Trophoblast cell (in vitro differentiated cells and primary cell): ENCODE data around the gene SLC50A1.
A peak's percentile ranks its signal among the peaks of the same experiment; 100 is the strongest.
"Not testable (repeated sequence)": the region's sequence is repeated elsewhere in the genome, so short reads cannot be mapped to it uniquely, and the experiment has no call there.

Experiments used
- DNase-seq, 2 donors: peaks; one replicate each; pipeline ENCODE4 v3.0.0-alpha.2; 2016
- H2AFZ ChIP-seq: 2 replicates; pipeline ENCODE4 v1.6.1; 2013; ENCODE audit warnings: low read length, moderate library complexity, mild to moderate bottlenecking; ENCODE audit not compliant: insufficient read depth, poor library complexity
- H2AK5ac ChIP-seq: 2 replicates; pipeline ENCODE4 v1.6.1; 2013; ENCODE audit warnings: mild to moderate bottlenecking, low read length
- H2BK120ac ChIP-seq: 2 replicates; pipeline ENCODE4 v1.6.1; 2013; ENCODE audit warnings: low read length, mild to moderate bottlenecking, moderate library complexity; ENCODE audit not compliant: insufficient read depth, poor library complexity
- H2BK12ac ChIP-seq: 2 replicates; pipeline ENCODE4 v1.6.1; 2013; ENCODE audit warnings: mild to moderate bottlenecking, low read length, moderate library complexity
- H2BK5ac ChIP-seq: 2 replicates; pipeline ENCODE4 v1.6.1; 2013; ENCODE audit warnings: low read length, low read depth, moderate library complexity, mild to moderate bottlenecking; ENCODE audit not compliant: poor library complexity
- H3K14ac ChIP-seq: 2 replicates; pipeline ENCODE4 v1.6.1; 2013; ENCODE audit warnings: mild to moderate bottlenecking, low read length
- H3K18ac ChIP-seq: 2 replicates; pipeline ENCODE4 v1.6.1; 2013; ENCODE audit warnings: mild to moderate bottlenecking, low read length
- H3K23ac ChIP-seq: 2 replicates; pipeline ENCODE4 v1.6.1; 2013; ENCODE audit warnings: low read length
- H3K27ac ChIP-seq: 2 replicates; pipeline ENCODE4 v1.5.1; 2013; ENCODE audit warnings: low read depth, mild to moderate bottlenecking, inconsistent platforms, low read length, moderate library complexity
- H3K27me3 ChIP-seq: 2 replicates; pipeline ENCODE4 v1.6.1; 2013; ENCODE audit warnings: inconsistent platforms, mild to moderate bottlenecking, low read length, moderate library complexity; ENCODE audit not compliant: insufficient read depth
- H3K36me3 ChIP-seq, 2 experiments: 1 replicate in 1 of 2; 2 replicates in 1 of 2; pipeline ENCODE4 v1.6.1; 2013; ENCODE audit warnings: low read length in 2 of 2, mild to moderate bottlenecking in 2 of 2, moderate library complexity in 1 of 2; ENCODE audit not compliant: insufficient read depth in 2 of 2, control insufficient read depth in 1 of 2
- H3K4ac ChIP-seq: 2 replicates; pipeline ENCODE4 v1.6.1; 2013; ENCODE audit warnings: low read depth, mild to moderate bottlenecking, low read length, moderate library complexity
- H3K4me1 ChIP-seq, 2 experiments: 1 replicate in 1 of 2; 2 replicates in 1 of 2; pipeline ENCODE4 v1.6.1; 2013; ENCODE audit warnings: low read length in 2 of 2, mild to moderate bottlenecking in 2 of 2, moderate library complexity in 1 of 2; ENCODE audit not compliant: insufficient read depth in 2 of 2, control insufficient read depth in 1 of 2
- H3K4me2 ChIP-seq: 2 replicates; pipeline ENCODE4 v1.6.1; 2013; ENCODE audit warnings: inconsistent platforms, mild to moderate bottlenecking, low read length, moderate library complexity
- H3K4me3 ChIP-seq: 2 replicates; pipeline ENCODE4 v1.5.1; 2013; ENCODE audit warnings: mild to moderate bottlenecking, low read depth, low read length, inconsistent platforms
- H3K79me1 ChIP-seq: one replicate; pipeline ENCODE4 v1.6.1; 2013; ENCODE audit warnings: low read length
- H3K79me2 ChIP-seq: 2 replicates; pipeline ENCODE4 v1.6.1; 2013; ENCODE audit warnings: low read length, mild to moderate bottlenecking; ENCODE audit not compliant: control insufficient read depth, insufficient read depth, poor library complexity
- H3K9ac ChIP-seq: 2 replicates; pipeline ENCODE4 v1.6.1; 2013; ENCODE audit warnings: mild to moderate bottlenecking, low read length
- H3K9me3 ChIP-seq: 2 replicates; pipeline ENCODE4 v1.6.1; 2013; ENCODE audit warnings: low read depth, mild to moderate bottlenecking, control low read depth, inconsistent platforms, low read length; ENCODE audit not compliant: insufficient read depth
- H4K12ac ChIP-seq: 2 replicates; pipeline ENCODE4 v1.6.1; 2013; ENCODE audit warnings: low read depth, mild to moderate bottlenecking, low read length, moderate library complexity
- H4K8ac ChIP-seq: 2 replicates; pipeline ENCODE4 v1.6.1; 2013; ENCODE audit warnings: low read depth, mild to moderate bottlenecking, low read length, moderate library complexity
- H4K91ac ChIP-seq: one replicate; pipeline ENCODE4 v1.6.1; 2013; ENCODE audit warnings: low read depth, mild to moderate bottlenecking, low read length, moderate library complexity
- WGBS: extraction: QIAGEN DNeasy Blood & Tissue Kit; methylation state at CpG from one replicate; pipeline ENCODE4 v1.1.7; 2013; ENCODE audit warnings: missing lambda C conversion rate; ENCODE audit not compliant: insufficient read length, insufficient coverage; ENCODE audit errors: extremely low coverage; 5-methylcytosine and 5-hydroxymethylcytosine counted together

The SLC50A1 gene

DNA sequence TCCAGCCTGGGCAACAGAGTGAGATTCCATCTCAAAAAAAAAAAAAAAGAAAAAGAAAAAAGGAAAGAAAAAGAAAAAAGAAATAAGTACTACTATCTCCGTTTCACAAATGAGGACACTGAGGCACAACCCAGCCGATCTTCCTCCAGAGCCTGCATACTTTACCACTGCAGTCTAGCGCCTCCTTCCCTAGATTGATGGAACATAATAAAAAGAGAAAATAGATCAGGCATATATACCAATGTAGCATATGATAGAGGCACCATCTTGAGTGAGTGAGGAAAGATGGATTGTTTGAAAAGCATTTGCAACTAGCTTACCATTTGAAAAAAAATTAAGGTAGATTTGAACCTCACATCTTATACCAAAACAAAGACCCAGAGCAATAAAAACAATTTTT lies 9.8 kb downstream of the SLC50A1 start:
- no CpG with 5 or more reads among the region's 3 CpGs for WGBS
- H2BK12ac ChIP-seq, result no peak overlapping the region

DNA sequence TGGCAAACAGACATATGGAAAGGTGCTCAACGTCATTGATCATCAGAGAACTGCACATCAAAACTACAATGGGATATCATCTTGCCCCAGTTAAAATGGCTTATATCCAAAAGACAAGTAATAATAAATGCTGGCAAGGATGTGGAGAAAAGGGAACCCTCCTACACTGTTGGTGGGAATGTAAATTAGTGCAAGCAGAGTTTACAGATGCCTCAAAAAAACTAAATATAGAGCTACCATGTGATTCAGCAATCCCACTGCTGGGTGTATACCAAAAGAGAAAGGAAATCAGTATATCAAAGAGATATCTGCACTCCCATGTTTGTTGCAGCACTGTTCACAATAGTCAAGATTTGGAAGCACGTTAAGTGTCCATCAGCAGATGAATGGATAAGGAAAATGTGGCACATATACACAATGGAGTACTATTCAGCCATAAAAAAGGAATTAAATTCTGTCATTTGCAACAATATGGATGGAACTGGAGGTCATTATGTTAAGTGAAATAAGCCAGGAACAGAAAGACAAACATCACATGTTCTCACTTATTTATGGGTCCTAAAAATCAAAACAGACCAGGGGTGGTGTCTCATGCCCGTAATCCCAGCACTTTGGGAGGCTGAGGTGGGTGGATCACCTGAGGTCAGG lies 20.5 kb downstream of the SLC50A1 start:
- not testable (repeated sequence) for H3K9me3 ChIP-seq, H3K4ac ChIP-seq, DNase-seq, H2AK5ac ChIP-seq, H3K79me2 ChIP-seq, H4K8ac ChIP-seq, H2BK5ac ChIP-seq, H2AFZ ChIP-seq, H3K4me3 ChIP-seq, H4K12ac ChIP-seq, H3K27me3 ChIP-seq, H3K36me3 ChIP-seq, H3K18ac ChIP-seq, H3K23ac ChIP-seq, H2BK120ac ChIP-seq, H3K27ac ChIP-seq, H3K14ac ChIP-seq, H3K9ac ChIP-seq, H3K79me1 ChIP-seq, H3K4me1 ChIP-seq, H4K91ac ChIP-seq, H2BK12ac ChIP-seq, H3K4me2 ChIP-seq
- no CpG with 5 or more reads among the region's 3 CpGs for WGBS

More for the DNA sequence above, 9.8 kb downstream of the SLC50A1 start:
- Histone ChIP-seq H3K4me1 (peaks cover 1% of the 10 kb centered on the region in 2 experiments), H2AFZ (no peak overlapping the region), H4K12ac (no peak overlapping the region), H3K18ac (no peak overlapping the region), H3K36me3 (no peaks in the 10 kb centered on the region), H3K27ac (no peak overlapping the region), H2BK5ac (no peak overlapping the region), H3K4me2 (no peak overlapping the region), H2AK5ac (no peak overlapping the region), H3K79me1 (no peaks in the 10 kb centered on the region), H3K23ac (no peak overlapping the region), H4K8ac (no peak overlapping the region), H3K4ac (no peak overlapping the region), H3K14ac (no peak overlapping the region), H4K91ac (no peak overlapping the region), H3K79me2 (no peaks in the 10 kb centered on the region), H3K9me3 (no peaks in the 10 kb centered on the region), H3K9ac (no peak overlapping the region), H3K27me3 (no peaks in the 10 kb centered on the region), H2BK120ac (no peak overlapping the region), H3K4me3 (no peak overlapping the region)
- DNase-seq, result no peak

DNA sequence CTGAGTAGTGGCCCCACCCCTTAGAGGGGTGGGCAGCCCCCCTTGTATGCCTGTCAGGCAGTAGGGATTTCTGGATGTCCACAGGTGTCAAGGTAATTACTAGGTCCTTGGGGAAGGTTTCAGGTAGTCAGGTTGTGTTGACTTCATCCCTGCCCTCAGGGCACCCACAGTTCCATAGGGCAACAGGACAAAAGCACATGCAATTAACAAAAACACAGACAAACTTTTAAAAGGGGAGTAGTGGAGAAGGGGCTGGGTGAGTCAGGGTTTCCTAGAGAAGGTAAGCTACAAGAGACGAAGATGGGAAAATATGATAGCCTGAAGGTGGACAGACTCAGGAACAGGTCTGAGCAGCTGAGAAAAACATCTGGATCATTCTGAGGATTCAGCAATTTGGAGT lies 23.3 kb downstream of the SLC50A1 start:
- Histone ChIP-seq H3K14ac (no peak overlapping the region), H2AFZ (no peak overlapping the region), H2BK120ac (no peak overlapping the region), H3K18ac (no peak overlapping the region), H3K23ac (no peak overlapping the region), H2BK5ac (no peak overlapping the region), H4K12ac (no peak overlapping the region), H3K4me1 (peaks cover 0 to 4% of the 10 kb centered on the region in 2 experiments), H3K4ac (no peak overlapping the region), H3K27ac (no peak overlapping the region), H3K79me1 (no peaks in the 10 kb centered on the region), H3K4me2 (no peak overlapping the region), H3K27me3 (no peaks in the 10 kb centered on the region), H2BK12ac (no peak overlapping the region), H3K79me2 (no peaks in the 10 kb centered on the region), H4K8ac (no peak overlapping the region), H4K91ac (no peak overlapping the region), H3K36me3 (no peaks in the 10 kb centered on the region), H2AK5ac (no peak overlapping the region), H3K9ac (no peak overlapping the region), H3K9me3 (no peaks in the 10 kb centered on the region), H3K4me3 (no peak overlapping the region)
- peak; percentile 93 to 97 for DNase-seq
- no CpG with 5 or more reads among the region's 1 CpG for WGBS

- no peak overlapping the region for H3K27ac ChIP-seq
- WGBS, result no CpG with 5 or more reads among the region's 8 CpGs
These were observed 24.5 kb downstream of the SLC50A1 start for GRCh38 chr1:155160128-155160527.

More at GRCh38 chr1:155160128-155160527, 24.5 kb downstream of the SLC50A1 start:
- Histone ChIP-seq H2BK12ac (no peak overlapping the region), H3K27me3 (no peaks in the 10 kb centered on the region), H3K36me3 (no peaks in the 10 kb centered on the region), H4K8ac (no peak overlapping the region), H3K4me2 (no peak overlapping the region), H3K4me1 (peaks cover 0 to 4% of the 10 kb centered on the region in 2 experiments), H4K12ac (no peak overlapping the region), H3K14ac (no peak overlapping the region), H3K18ac (no peak overlapping the region), H4K91ac (no peak overlapping the region), H2AFZ (no peak overlapping the region), H3K4me3 (no peak overlapping the region), H3K23ac (no peak overlapping the region), H2BK120ac (no peak overlapping the region), H3K79me2 (no peaks in the 10 kb centered on the region), H2BK5ac (no peak overlapping the region), H2AK5ac (no peak overlapping the region), H3K9ac (no peak overlapping the region), H3K79me1 (no peaks in the 10 kb centered on the region), H3K4ac (no peak overlapping the region), H3K9me3 (no peaks in the 10 kb centered on the region)
- DNase-seq, result no peak
